GM04504 (cell line): ENCODE results near the gene RAD51B.
"Not testable (repeated sequence)": the region's sequence is repeated elsewhere in the genome, so short reads cannot be mapped to it uniquely, and the experiment has no call there.

Experiments used
- DNase-seq: peaks from one replicate; pipeline ENCODE4 v3.0.0-alpha.2; 2012; ENCODE audit warnings: low read depth

RAD51B gene

GRCh38 chr14:68112442-68112841 is 292.9 kb downstream of the RAD51B start:
- no peak for DNase-seq

- no peak for DNase-seq
Observed at GRCh38 chr14:68113343-68113930, 293.9 kb downstream of the RAD51B start.

DNA sequence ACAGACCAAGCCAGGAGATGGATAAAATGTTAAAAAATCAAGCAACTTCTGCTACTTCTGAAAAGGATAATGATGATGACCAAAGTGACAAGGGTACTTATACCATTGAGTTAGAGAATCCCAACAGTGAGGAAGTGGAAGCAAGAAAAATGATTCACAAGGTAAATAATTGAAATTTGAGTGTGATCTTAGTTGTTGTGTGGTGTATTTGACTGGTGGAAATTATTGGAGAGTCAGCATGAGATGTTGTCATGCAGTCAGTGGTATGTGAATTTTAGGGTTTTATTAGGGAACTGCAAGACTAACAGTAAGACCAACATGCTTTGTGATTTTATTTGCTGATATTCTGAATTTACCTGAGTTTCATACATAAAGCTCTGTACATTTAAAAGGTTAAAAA is 296.4 kb downstream of the RAD51B start:
- not testable (repeated sequence) for DNase-seq

- DNase-seq: no peak
Observed at GRCh38 chr14:68122651-68123050, 303.1 kb downstream of the RAD51B start.

DNA sequence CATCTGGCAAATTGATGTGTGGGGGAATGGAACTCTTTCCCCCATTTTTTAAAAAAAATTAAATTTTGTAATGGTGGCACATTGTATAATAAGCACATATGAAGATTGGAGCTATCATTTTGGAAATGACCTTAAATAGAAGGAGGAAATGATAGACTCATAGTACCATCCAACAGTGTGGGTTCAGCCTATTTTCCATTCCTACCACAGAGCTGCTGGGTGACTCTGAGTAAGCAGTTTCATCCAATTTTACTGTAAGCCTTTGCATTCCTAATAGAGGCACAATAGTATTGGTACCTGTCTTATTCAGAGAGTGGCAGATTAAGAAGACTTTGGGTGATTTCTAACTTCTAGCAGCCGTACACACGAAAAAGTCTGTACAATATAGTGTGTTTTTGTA is 304.5 kb downstream of the RAD51B start:
- no peak for DNase-seq

GRCh38 chr14:68124979-68125731 is 305.6 kb downstream of the RAD51B start:
- DNase-seq: peak; percentile 59

- DNase-seq: no peak
Observed at GRCh38 chr14:68127166-68127565, 307.6 kb downstream of the RAD51B start.

- DNase-seq: no peak
Observed at GRCh38 chr14:68131907-68132306, 312.3 kb downstream of the RAD51B start.

- DNase-seq: no peak
Observed at GRCh38 chr14:68132563-68133121, 313.1 kb downstream of the RAD51B start.

DNA sequence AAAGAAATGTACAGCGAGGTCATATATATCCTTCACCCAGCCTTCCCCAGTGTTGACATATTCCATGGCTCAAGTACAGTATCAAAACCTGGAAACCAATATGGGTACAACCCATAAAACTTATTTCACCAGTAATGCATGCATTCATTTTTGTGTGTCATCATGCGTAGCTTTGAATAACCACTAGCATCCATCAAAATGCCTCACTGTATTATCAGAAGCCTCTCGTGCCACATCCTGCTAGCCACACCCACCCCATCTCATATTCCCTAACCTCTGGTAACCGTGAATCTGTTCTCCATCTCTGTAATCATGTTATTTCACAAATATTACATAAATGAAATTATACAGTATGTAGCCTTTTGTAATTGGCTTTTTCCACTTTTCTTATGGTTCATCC is 314.3 kb downstream of the RAD51B start:
- DNase-seq: no peak

- no peak for DNase-seq
Observed at GRCh38 chr14:68135028-68135427, 315.4 kb downstream of the RAD51B start.

GRCh38 chr14:68135566-68135965 is 316.0 kb downstream of the RAD51B start:
- DNase-seq: no peak

DNA sequence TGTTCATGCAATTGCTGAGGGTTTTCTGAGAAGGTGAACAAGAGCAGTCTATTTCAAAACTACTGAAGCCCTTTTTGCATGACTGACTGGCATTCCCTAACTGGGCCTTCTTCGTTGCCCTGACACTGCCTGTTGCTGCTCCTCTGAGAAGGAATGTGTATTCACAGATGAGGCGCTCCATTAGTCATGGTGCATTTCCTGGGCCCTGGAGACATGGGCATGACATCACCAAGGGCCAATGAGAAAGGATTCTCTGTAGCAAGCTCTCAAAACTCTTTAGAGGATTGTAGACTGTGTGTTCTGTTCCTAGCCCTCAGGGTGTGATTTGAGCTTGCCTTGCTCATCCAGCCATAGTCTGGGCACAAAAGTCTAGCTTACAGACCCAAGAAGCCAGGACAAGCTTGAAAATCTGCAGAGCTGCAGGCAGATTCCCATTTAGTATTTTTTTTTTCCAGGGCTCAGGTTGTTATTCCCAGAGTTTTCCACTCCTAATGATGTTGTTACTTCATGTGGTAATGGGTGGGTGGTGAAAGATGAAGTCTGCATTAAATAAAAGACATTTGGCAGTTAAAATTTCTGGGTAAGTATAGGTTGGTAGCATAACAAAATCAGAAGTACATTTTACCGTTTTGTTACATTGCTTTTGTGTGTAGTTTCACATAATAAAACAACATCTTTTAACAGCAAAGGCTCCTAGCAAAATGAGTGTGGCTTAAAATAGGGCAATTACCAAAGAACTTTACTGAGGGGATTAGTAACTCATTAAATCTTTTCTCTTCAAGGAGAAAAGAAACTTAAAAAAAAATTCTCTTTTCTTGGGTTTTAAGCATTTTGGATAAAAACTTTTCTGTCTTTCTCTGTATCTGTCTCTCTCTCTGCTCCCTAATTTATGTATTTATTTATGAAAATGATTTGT is 318.4 kb downstream of the RAD51B start:
- DNase-seq: peak; percentile 90

GRCh38 chr14:68139431-68140075 is 320.0 kb downstream of the RAD51B start:
- no peak for DNase-seq

DNA sequence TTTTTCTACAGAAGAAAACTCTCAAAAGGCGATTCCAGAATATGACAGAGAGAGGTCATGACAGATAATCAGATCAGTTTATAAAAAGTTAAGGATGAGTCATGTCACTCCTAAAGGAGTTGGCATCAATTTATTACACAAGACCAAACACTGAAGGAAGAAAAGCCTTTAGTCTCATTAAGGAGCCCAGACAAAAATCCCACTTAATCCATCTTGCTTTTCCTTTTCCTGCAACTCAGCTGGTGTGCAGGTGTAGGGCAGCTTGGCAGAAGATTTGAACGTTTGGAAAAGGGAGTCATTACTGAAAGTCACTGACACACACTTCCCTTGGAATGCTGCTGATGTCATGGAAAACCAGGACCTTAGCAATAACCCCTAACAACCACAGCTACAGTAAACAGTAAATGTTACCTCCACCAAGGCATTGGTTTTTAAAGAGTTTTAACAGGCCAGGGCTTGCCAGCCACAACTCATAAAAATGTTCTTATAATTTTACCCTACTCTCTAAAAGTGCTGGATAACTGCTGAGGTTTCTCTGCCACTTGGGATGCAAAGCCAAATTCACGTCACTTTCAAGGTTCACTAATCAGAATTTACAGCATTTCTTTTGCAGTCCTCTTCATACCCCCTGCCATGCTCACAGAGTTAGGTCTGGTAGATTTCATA is 320.6 kb downstream of the RAD51B start:
- DNase-seq: peak; percentile 99

GRCh38 chr14:68140806-68141205 is 321.2 kb downstream of the RAD51B start:
- DNase-seq: no peak

- no peak for DNase-seq
Observed at GRCh38 chr14:68141281-68142088, 321.9 kb downstream of the RAD51B start.

DNA sequence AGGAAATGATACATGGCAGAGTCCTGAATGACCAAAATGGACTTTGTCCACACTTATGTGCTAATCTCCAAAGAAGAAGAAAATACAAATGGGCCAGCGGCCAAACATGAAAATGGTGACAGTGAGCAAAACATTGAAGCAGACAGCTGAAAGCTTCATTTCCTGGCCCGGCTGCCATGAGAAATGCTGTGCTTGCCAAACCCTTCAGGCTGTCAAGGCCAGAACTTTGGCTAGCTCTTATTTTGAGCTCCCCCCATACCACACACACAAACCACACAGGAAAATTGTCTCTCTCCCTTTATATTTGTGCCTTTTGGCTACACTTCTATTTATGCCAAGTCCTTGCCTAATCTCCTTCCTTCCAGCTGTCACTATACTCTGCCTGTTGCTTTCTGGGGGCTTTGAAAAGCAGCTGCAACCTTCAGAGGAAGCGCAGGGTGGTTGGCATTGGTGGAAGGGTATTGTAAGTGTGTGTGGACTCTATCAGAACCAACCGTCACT is 323.8 kb downstream of the RAD51B start:
- peak; percentile 78 for DNase-seq

- no peak for DNase-seq
Observed at GRCh38 chr14:68144051-68144681, 324.6 kb downstream of the RAD51B start.

DNA sequence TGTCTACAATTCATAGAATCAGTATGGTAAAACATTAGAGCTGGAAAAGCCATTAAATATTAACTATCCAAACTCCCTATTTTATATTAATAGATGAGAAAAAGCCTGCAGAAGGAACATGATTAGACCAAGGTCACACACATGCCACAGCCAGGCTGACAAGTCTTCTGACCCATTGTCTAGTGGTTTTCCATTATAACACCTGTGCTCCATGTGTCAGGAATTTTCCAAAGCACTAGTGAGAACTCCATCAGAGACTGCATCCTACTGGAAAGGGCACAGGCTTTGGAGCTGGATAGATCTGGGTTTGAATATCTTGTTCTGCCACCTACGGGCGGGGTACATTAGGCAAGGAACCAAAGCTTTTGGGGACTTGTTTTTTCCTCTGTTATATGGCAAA is 325.5 kb downstream of the RAD51B start:
- DNase-seq: no peak
